HTR-8/SVneo (cell line): ENCODE data around the gene ENOX1.
A peak's percentile ranks its signal among the peaks of the same experiment; 100 is the strongest.

Experiments
- DNase-seq: peaks from one replicate; pipeline ENCODE4 v3.0.0; 2011; ENCODE audit warnings: low spot score, mixed read lengths; ENCODE audit not compliant: insufficient read length
- FAIRE-seq: peaks from 2 replicates; lab custom pipeline; 2011; peaks lifted over from hg19 to GRCh38; lab: Jason Lieb, UNC

The ENOX1 gene

GRCh38 chr13:43411741-43412140 is 375.0 kb downstream of the ENOX1 start:
- DNase-seq (no peak), FAIRE-seq (no peak)

GRCh38 chr13:43411211-43411610 is 375.6 kb downstream of the ENOX1 start:
- DNase-seq, result no peak
- no peak for FAIRE-seq

GRCh38 chr13:43408274-43408673 is 378.5 kb downstream of the ENOX1 start:
- FAIRE-seq, result no peak
- DNase-seq, result no peak

GRCh38 chr13:43407023-43407581 is 379.7 kb downstream of the ENOX1 start:
- no peak for FAIRE-seq

GRCh38 chr13:43405457-43405856 is 381.3 kb downstream of the ENOX1 start:
- FAIRE-seq (no peak), DNase-seq (peak; percentile 19)

More at GRCh38 chr13:43407023-43407581, 379.7 kb downstream of the ENOX1 start:
- no peak for DNase-seq

GRCh38 chr13:43402380-43402779 is 384.4 kb downstream of the ENOX1 start:
- DNase-seq (no peak), FAIRE-seq (no peak)

GRCh38 chr13:43401361-43401760 is 385.4 kb downstream of the ENOX1 start:
- FAIRE-seq (no peak), DNase-seq (no peak)

GRCh38 chr13:43397111-43397510 is 389.7 kb downstream of the ENOX1 start:
- FAIRE-seq (no peak), DNase-seq (no peak)

GRCh38 chr13:43391036-43391435 is 395.7 kb downstream of the ENOX1 start:
- no peak for DNase-seq
- no peak for FAIRE-seq

GRCh38 chr13:43390619-43391018 is 396.2 kb downstream of the ENOX1 start:
- DNase-seq (no peak), FAIRE-seq (no peak)

GRCh38 chr13:43389983-43390382 is 396.8 kb downstream of the ENOX1 start:
- no peak for FAIRE-seq
- no peak for DNase-seq

- FAIRE-seq (no peak), DNase-seq (no peak)
Measured at GRCh38 chr13:43389573-43389972, 397.2 kb downstream of the ENOX1 start.

- DNase-seq (no peak), FAIRE-seq (no peak)
Measured at GRCh38 chr13:43388282-43389034, 398.3 kb downstream of the ENOX1 start.

GRCh38 chr13:43387880-43388279 is 398.9 kb downstream of the ENOX1 start:
- DNase-seq, result no peak
- FAIRE-seq, result no peak

- FAIRE-seq (no peak), DNase-seq (no peak)
Measured at GRCh38 chr13:43383498-43384165, 403.1 kb downstream of the ENOX1 start.

- no peak for DNase-seq
- FAIRE-seq, result no peak
Measured at GRCh38 chr13:43379738-43380137, 407.0 kb downstream of the ENOX1 start.

- no peak for DNase-seq
- no peak for FAIRE-seq
Measured at GRCh38 chr13:43377973-43378372, 408.8 kb downstream of the ENOX1 start.

GRCh38 chr13:43377149-43377548 is 409.6 kb downstream of the ENOX1 start:
- DNase-seq (no peak), FAIRE-seq (no peak)

- DNase-seq (no peak), FAIRE-seq (no peak)
Measured at GRCh38 chr13:43376596-43376995, 410.2 kb downstream of the ENOX1 start.

- no peak for DNase-seq
- FAIRE-seq, result no peak
Measured at GRCh38 chr13:43375797-43376465, 410.8 kb downstream of the ENOX1 start.

- DNase-seq, result no peak
- FAIRE-seq, result no peak
Measured at GRCh38 chr13:43374621-43375020, 412.2 kb downstream of the ENOX1 start.
